Motor neuron (in vitro differentiated cells): ENCODE results near the gene CRYBG1. TPM values are rescaled to one million over a fixed set of nuclear protein-coding genes. Genes with fewer than 3 reads are reported as not detected.
A peak's percentile ranks its signal among the peaks of the same experiment; 100 is the strongest.

ENCODE experiments used
- ATAC-seq, 8 experiments: fragments of 200-7000 bp; cut with Tn5 transposase; replicated peaks in 6 of 8; 2 replicates each; pipeline ENCODE4 v1.8.0; 2021; ENCODE audit warnings: mild to moderate bottlenecking in 8 of 8, moderate library complexity in 8 of 8
- H3K27ac ChIP-seq, 2 donors: fragments of 250-450 bp; sonication (Bioruptor Pico); 2 replicates each; pipeline ENCODE4 v1.9.0; 2021; ENCODE audit warnings: antibody characterized with exemption in 2 of 2, mild to moderate bottlenecking in 2 of 2, moderate library complexity in 1 of 2
- H3K4me1 ChIP-seq, 2 donors: fragments of 250-450 bp; sonication (Bioruptor Pico); replicated peaks in 1 of 2; 2 replicates each; pipeline ENCODE4 v1.6.1; 2021; ENCODE audit warnings: antibody characterized with exemption in 2 of 2, mild to moderate bottlenecking in 2 of 2, moderate library complexity in 1 of 2
- H3K4me3 ChIP-seq, 5 donors: fragments of 250-450 bp; sonication (Bioruptor Pico); 2 replicates each; pipeline ENCODE4 v1.9.0; 2021; ENCODE audit warnings: antibody characterized with exemption in 5 of 5, mild to moderate bottlenecking in 5 of 5, moderate library complexity in 4 of 5
- WGBS, 10 experiments: fragments of 450-650 bp; shearing (Covaris generic); methylation state at CpG; one replicate each; pipeline ENCODE4 v1.0.0; 2022; 5-methylcytosine and 5-hydroxymethylcytosine counted together
- in situ Hi-C, 9 experiments: fragments of 400-800 bp; cut with MboI; loops; one replicate each; pipeline ENCODE4 v1.15.0; 2021; ENCODE audit warnings: low sequenced_read_pairs in 9 of 9, low pct_unique_long_range_greater_than_20kb in 2 of 9; ENCODE audit not compliant: unreplicated experiment in 9 of 9
- total RNA-seq, 8 experiments: library from RNA; unstranded; fragments of 300-600 nt; gene quantifications; 2 replicates each; pipeline versions ENCODE4 v1.2.3 to v1.2.4, GENCODE V29; 2022

CRYBG1 gene
- 10 to 100 TPM in 1 of 8 experiments, 1 to 10 TPM in 1, under 1 TPM in 6; 0.42 to 11.6 (median 0.67) TPM for total RNA-seq

- peak; percentile 69 to 96 (median 93) for ATAC-seq
- Histone ChIP-seq H3K4me3 (peak within 1 kb of the TSS; percentile 32 to 54 (median 53)), H3K27ac (no peak within 1 kb of the TSS), H3K4me1 (no peaks in the 10 kb centered on the region)
- 0% methylated on average over 9 of the region's 66 CpGs; no CpG with 5 or more reads in 9 of the 10 experiments for WGBS, 10 experiments
- in situ Hi-C loops, result no loop called here
Observed at GRCh38 chr6:106360410-106360988, at the start of gene CRYBG1. CRYBG1 (plus strand) TSS chr6:106360717; CDS start chr6:106360909, 192 bp downstream.

DNA sequence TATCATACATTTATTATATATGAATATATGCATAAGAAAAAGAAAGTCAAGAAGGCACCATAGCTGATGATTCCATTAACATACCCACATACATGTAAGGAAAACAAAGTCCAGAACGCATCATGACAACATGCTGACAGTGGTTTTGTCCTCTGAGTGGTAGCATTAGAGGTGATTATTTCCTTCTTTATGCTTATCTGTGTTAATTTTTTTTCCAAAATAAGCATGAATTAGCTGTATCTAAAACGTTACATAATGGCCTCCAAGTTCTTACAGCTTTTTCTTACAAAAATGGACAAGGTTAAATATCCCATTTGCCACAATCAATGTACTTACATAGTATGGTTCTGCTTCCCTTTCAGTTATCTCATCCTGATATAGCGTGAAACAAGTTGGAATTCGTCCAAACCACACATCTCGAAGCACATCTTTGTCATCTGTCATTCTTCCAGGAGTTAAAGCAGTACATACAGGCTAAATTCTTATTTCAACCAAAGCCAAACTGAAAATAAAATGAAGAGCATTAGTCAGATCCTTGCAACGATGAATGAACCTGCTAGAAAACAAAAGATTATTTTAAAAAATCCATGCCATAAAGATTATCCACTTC is 44.6 kb upstream of the CRYBG1 start:
- WGBS, 10 experiments, result 3 to 100% (median 94%) methylated on average over 2 to 6 of the region's 6 CpGs
- ATAC-seq, result peak in 1 of 8 experiments; percentile 39
- H3K4me1 ChIP-seq, result peaks cover 0 to 3% of the 10 kb centered on the region in 2 donors
- H3K27ac ChIP-seq, result no peak overlapping the region
- in situ Hi-C loops, result loop anchor here in 1 of 9 experiments (25.0 kb wide), 1 partner anchor 829 kb away; no protein-coding TSS in a partner anchor
- no peak overlapping the region for H3K4me3 ChIP-seq

DNA sequence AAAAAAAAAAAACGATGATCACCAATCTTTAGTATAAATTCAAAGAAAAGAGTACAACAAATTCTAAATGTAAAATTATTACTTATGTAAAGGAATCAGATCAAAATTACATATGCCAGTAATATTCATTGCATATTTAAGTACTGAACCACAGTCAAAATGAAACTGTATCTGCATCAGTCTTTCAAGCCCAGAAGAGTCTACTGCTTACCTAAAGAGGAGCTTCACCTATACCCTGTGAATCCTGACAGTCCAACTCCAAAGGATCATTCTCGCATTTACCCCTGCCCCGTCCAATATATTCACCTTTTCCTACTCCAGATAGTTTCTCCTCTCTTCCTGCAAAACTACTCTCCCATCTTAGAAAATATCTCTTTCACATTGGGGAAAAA is 44.1 kb upstream of the CRYBG1 start:
- WGBS, 10 experiments, result 45 to 100% (median 99%) methylated on average over 1 to 3 of the region's 3 CpGs
- in situ Hi-C loops, result loop anchor here in 1 of 9 experiments (25.0 kb wide), 1 partner anchor 829 kb away; no protein-coding TSS in a partner anchor
- no peak overlapping the region for H3K27ac ChIP-seq
- no peak overlapping the region for H3K4me3 ChIP-seq
- peak in 1 of 8 experiments; percentile 83 for ATAC-seq
- H3K4me1 ChIP-seq, result peaks cover 0 to 3% of the 10 kb centered on the region in 2 donors

DNA sequence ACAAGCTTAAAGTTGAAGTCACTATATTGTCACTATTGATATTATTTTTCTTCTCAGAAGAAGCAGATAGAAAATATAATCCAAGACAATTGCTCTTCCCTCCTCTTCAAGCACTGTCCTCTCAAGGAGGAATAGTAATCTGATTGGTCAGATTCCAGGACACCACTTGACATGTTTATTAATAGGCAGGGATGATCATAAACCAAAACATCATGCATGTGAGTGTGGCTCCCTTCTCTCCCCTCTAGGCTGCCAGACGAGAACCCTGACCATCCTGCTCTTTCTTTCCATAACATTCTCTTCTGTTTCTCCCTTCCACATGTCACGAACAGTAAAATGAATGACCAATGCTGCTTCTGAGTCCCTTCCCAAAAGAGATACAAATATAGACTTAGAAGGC is 42.5 kb upstream of the CRYBG1 start:
- in situ Hi-C loops, result loop anchor here in 1 of 9 experiments (25.0 kb wide), 1 partner anchor 831 kb away; no protein-coding TSS in a partner anchor
- H3K4me1 ChIP-seq, result peaks cover 0 to 3% of the 10 kb centered on the region in 2 donors
- H3K27ac ChIP-seq, result no peak overlapping the region
- no peak overlapping the region for H3K4me3 ChIP-seq
- ATAC-seq, result peak in 1 of 8 experiments; percentile 16
- WGBS, 10 experiments, result 50 to 100% (median 77%) methylated on average over 1 to 2 of the region's 2 CpGs; no CpG with 5 or more reads in 2 of the 10 experiments

DNA sequence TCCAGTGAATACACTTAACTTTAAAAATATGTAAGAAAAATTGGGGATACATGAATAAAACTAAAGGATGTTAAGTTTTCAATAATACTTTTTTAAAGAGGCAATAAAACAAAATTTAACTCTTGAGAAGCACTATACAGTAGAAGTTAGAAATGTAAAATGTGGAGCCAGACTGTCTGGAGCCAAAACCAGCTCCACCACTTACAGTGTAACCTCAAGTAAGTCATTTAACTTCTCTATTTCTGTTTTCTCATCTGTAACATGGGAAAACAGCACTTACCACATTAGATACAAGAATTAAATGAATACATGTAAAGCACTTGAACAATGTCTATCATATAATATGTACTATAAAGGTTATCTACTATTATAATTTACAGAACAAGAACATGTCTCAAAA is 41.7 kb upstream of the CRYBG1 start:
- Histone ChIP-seq H3K27ac (no peak overlapping the region), H3K4me3 (no peak overlapping the region), H3K4me1 (peaks cover 0 to 3% of the 10 kb centered on the region in 2 donors)
- no peak for ATAC-seq
- in situ Hi-C loops, result loop anchor here in 1 of 9 experiments (25.0 kb wide), 1 partner anchor 832 kb away; no protein-coding TSS in a partner anchor

- in situ Hi-C loops, result loop anchor here in 1 of 9 experiments (25.0 kb wide), 1 partner anchor 835 kb away; no protein-coding TSS in a partner anchor
- Histone ChIP-seq H3K27ac (no peak overlapping the region), H3K4me1 (peaks cover 0 to 11% of the 10 kb centered on the region in 2 donors), H3K4me3 (no peak overlapping the region)
- 83 to 100% (median 94%) methylated on average over 1 to 4 of the region's 4 CpGs for WGBS, 10 experiments
- ATAC-seq, result no peak
Observed at GRCh38 chr6:106321940-106322339, 38.6 kb upstream of the CRYBG1 start.

DNA sequence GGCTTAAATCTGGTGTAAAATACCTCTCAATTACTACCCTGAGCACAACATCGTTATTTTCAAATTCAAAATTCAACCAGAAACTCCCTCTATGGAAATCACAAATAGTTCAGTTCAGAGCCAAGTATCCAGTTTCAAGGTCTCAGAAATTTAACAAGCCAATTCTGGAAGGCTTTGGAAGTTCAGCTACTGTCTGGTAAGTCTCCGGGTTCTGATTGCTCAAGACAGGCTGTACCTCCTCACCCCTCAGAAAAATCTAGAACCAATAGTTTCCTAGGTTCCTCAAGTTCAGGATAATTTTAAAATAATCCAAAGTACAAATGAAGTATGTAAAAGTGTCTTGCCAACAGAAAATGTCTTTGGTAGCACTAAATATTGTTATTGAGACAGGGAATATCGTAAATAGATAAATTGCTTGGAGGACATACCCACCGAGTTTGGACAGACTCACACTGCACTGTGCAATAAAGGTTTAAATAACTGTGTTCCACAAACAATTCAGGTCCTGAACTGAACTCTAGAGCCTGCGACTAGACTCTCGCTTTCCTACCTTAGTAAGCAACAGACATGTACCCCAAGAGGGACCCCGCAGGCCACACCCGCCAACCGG is 35.7 kb upstream of the CRYBG1 start:
- ATAC-seq, result peak in 2 of 8 experiments; percentile 12 to 24
- in situ Hi-C loops, result loop anchor here in 4 of 9 experiments (25.0 kb wide), 4 partner anchors 112 to 838 kb away; no protein-coding TSS in a partner anchor
- Histone ChIP-seq H3K27ac (peak overlapping the region; percentile 89 to 92), H3K4me1 (peaks cover 0 to 11% of the 10 kb centered on the region in 2 donors), H3K4me3 (peak overlapping the region; percentile 67 to 90 (median 74))
- whole genome bisulfite sequencing, 10 experiments, result 0 to 22% (median 7%) methylated on average over 1 to 9 of the region's 9 CpGs; no CpG with 5 or more reads in 1 of the 10 experiments

DNA sequence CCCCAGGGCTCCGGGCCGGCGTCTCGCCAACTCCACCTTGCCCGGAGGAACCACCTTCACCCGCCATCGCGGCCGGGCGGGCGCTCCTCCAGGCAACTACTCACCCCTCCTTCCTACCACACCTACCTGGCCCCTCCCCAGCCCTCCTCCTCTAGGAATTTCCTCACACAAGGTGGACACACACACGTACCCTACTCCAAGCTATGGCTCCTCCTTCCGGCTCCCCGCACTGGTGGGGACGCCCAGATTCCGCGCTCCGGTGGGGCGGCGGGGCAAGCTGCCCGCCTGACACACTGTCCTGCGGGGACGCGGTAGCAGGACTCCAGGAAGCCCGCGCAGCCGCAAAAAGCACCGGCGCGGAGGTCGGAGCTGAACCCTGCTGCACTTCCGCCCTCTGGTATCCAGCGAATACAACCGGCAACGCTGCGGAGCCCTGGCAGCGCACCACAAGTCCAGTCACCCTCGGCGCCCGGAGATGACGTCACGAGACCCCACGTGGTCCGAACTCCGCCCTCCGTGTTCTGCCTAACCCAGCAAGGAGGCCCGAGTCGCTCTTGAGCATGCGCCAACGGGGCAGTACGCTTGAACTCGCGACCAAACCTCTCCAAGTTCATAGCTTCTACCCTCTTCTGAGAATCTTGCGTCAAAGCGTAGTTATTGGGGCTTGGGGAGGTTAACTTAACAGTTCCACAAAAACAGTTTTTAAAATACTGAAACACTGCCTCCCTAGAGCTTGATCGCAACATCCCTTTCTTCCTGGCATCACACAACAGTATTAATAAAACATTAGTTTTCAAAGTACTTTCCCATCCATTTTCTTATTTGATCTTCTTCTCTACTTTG is 35.0 kb upstream of the CRYBG1 start, which contains the start of gene ATG5:
Gene ATG5 (minus strand): TSS at position 425 of the 843 bp plus-strand sequence. CDS start 9,552 bp downstream, outside the sequence.
- in situ Hi-C loops, result loop anchor here in 4 of 9 experiments (25.0 kb wide), 3 partner anchors 112 to 662 kb away; no protein-coding TSS in a partner anchor
- peaks cover 0 to 9% of the 10 kb centered on the region in 2 donors for H3K4me1 ChIP-seq
- ATAC-seq, result peak; percentile 90 to 99 (median 98)
- 0 to 17% (median 0%) methylated on average over 2 to 17 of the region's 56 CpGs; no CpG with 5 or more reads in 4 of the 10 experiments for WGBS, 10 experiments
- H3K4me3 ChIP-seq, result peak within 1 kb of the TSS; percentile 67 to 90 (median 74)
- peak within 1 kb of the TSS; percentile 89 to 92 for H3K27ac ChIP-seq

DNA sequence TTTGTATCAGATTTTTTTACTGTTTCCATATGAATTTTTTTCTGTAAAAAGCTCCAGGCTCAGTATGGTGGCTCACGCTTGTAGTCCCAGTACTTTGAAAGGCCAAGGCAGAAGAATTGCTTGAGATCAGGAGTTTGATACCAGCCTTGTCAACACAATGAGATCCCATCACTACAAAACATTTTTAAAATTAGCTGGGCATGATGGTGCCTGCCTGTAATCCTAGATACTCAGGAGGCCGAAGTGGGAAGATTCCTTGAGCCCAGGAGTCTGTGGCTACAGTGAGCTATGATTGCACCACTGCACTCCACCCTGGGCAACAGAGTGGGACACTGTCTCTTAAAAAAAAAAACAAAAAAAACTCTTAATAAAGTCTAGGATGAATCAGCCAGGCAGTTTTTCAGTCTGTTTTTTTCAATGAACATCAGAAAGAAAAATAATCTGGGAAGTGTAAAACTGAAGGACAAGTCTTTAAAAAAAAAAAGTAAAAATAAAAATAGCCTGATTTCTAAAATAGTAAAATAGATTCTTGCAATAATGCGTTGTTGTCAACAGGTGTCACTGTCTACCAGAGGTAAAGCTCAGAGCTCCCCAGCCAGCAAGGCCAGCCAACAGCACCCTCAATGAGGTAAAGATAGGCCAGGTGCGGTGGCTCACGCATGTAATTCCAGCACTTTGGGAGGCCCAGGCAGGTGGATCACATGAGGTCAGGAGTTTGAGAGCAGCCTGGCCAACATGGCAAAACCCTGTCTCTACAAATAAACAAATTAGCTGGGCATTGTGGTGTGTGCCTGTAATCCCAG is 25.7 kb upstream of the CRYBG1 start:
- no peak overlapping the region for H3K4me3 ChIP-seq
- in situ Hi-C loops, result loop anchor here in 4 of 9 experiments (25.0 kb wide), 3 partner anchors 102 to 652 kb away; no protein-coding TSS in a partner anchor
- WGBS, 10 experiments, result 0 to 47% (median 18%) methylated on average over 1 to 5 of the region's 5 CpGs
- H3K4me1 ChIP-seq, result no peaks in the 10 kb centered on the region
- ATAC-seq, result peak in 3 of 8 experiments; percentile 25 to 44 (median 42)
- no peak overlapping the region for H3K27ac ChIP-seq

- Histone ChIP-seq H3K4me1 (no peaks in the 10 kb centered on the region), H3K27ac (no peak overlapping the region), H3K4me3 (no peak overlapping the region)
- WGBS, 10 experiments, result 6 to 100% (median 30%) methylated on average over 1 to 9 of the region's 9 CpGs
- peak; percentile 93 to 99 (median 99) for ATAC-seq
- in situ Hi-C loops, result loop anchor here in 4 of 9 experiments (25.0 kb wide), 3 partner anchors 98 to 648 kb away; no protein-coding TSS in a partner anchor
Observed at GRCh38 chr6:106339334-106340029, 21.0 kb upstream of the CRYBG1 start.

GRCh38 chr6:106347219-106347618 is 13.3 kb upstream of the CRYBG1 start:
- H3K4me1 ChIP-seq, result no peaks in the 10 kb centered on the region
- in situ Hi-C loops, result loop anchor here in 4 of 9 experiments (25.0 kb wide), 3 partner anchors 90 to 640 kb away; no protein-coding TSS in a partner anchor
- 0 to 100% (median 67%) methylated on average over 1 of the region's 1 CpG; no CpG with 5 or more reads in 3 of the 10 experiments for WGBS, 10 experiments
- no peak overlapping the region for H3K4me3 ChIP-seq
- H3K27ac ChIP-seq, result no peak overlapping the region
- ATAC-seq, result no peak
